Smooth muscle cell of the brain vasculature (primary cell): Measurements from ENCODE around the gene GBX2.

Experiments
- DNase-seq: peaks from one replicate; pipeline ENCODE4 v3.0.0-alpha.2; 2012; ENCODE audit warnings: low read depth, low spot score

Gene GBX2

GRCh38 chr2:236180831-236181453 lies 12.8 kb upstream of the GBX2 start:
- DNase-seq = peak; percentile 31

- DNase-seq = no peak
Measured at GRCh38 chr2:236180076-236180816, 12.1 kb upstream of the GBX2 start.

- DNase-seq = no peak
Measured at GRCh38 chr2:236179236-236180075, 11.3 kb upstream of the GBX2 start.

GRCh38 chr2:236178890-236179235 lies 10.7 kb upstream of the GBX2 start:
- no peak for DNase-seq

- no peak for DNase-seq
Measured at GRCh38 chr2:236177967-236178889, 10.0 kb upstream of the GBX2 start.

- DNase-seq = no peak
Measured at GRCh38 chr2:236177604-236177966, 9.4 kb upstream of the GBX2 start.

GRCh38 chr2:236176951-236177350 lies 8.8 kb upstream of the GBX2 start:
- DNase-seq = no peak

DNA sequence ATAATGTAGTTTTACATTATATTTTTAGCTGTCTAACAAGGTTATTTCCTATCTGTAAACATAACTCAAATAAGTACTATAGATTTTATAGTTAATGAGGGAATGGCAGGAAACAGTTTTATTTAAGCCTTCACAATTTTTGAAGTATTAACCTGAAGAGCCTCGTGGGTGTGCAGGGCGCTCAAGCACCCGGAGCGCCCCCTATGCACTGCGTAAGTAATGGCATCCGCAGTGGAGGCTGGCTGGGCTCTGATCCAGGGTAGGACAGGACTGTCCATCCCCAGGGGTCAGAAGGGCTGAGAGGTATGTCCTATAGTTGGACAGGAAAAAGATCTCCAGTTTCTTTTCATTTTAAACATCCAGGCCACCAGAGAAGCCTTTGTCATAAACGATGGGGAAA lies 8.2 kb upstream of the GBX2 start:
- DNase-seq = no peak

DNA sequence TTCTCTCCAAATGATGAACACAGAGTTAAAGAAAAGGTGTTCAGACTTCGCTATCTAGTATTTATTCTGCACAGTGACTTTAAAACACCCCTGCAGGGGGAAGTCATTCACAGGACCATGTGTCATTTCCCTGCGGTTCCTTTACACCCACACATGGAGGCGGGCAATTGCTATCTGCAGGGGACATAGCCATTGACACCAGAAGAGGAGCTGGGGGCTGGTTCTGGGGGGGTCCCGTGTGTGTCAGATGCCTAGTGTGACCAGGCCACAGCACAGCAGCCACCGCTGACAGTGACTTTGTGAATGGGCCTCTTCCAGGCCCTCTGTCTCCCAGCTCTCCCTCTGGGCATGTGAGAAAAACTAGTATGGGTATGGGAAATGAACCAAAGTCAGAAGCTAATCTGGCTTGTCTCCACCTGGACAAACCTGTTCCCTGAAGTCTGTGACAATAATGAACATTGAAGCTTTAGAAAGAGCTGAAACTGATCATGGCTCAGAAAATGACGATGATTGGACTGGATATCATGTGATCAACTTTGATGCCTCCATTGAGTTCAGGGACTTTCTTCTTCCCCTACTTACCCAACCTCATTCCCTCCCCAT lies 7.5 kb upstream of the GBX2 start:
- DNase-seq = no peak

DNA sequence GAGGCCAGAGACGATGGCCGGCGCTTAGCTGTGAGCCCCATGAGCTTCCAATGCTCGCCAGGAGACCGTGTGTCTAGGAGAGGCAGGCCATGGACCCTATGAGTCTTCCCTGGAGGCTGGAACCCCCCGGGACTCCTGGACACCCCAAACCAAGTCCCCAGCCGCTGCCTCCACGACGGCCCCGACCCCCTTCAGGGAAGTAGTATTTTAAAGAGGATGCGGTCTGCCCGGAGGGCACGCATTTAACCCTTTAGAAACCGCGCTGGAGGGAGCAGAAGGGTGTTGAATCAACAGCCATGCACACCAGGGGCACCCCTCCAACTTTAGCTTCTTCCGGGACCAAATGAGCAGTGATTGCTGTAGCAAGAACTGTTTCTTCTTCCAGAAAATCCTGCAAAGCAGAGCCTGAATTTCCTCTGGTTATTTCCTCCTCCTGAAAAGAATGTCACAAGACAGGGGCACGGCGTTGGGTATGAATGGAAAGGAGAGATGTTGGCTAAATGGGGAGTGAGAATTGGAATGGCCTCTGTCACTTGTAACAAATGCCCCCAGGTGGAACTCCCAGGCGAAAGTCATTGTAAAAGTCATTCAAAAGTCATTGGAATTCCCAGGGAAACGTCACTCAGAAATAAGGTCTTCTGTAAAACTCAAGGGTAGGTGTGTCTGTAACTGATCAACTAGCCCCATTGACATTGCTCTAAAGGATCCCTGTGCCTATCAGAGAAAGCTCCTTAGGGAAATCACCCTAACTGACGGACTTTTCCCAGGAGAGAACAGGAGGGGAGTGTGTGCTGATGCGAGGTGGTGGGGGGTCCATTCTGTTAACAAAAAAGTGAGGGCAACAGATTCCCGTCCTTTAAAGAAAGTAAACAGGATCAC lies 5.8 kb upstream of the GBX2 start:
- DNase-seq = no peak

- DNase-seq = no peak
Measured at GRCh38 chr2:236173036-236173728, 5.0 kb upstream of the GBX2 start.

DNA sequence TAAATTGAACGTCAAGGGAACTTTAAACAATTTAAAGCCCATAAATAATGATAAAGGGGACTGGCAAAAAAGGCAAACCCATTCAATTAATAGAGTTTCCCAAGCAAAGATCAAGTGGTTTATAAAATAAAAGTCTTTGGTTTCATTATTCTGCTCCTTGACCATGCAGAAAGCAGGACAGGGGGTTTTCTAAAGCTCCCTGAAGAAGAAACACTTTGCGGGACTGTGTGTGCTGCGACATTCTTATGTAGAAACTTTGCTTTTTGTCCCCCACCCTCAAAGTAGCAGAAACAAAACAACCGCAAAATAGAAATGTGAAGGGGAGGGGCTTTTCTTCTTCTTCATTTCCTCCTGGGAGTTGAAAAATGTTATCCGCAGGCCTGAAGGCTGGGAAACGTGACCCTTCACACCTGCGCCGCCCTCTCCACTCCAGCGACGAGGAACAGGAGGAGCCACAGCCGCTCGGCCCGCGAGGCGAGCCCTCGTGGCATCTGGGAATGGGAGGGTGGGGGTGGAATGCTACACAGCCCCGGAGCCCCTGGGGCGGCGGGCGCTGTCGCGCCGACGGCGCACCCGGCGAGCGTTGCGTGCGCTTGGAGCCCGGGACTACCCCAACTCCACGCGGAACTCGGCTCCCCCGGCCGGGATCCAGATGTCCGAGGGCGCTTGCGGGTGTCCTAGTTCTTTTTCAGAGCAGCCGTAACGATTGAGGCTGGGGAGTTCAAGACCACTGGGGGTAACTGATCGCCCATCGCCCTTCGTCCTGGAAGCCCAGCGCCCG lies 4.3 kb upstream of the GBX2 start:
- no peak for DNase-seq

GRCh38 chr2:236171680-236172254 lies 3.6 kb upstream of the GBX2 start:
- no peak for DNase-seq

- no peak for DNase-seq
Measured at GRCh38 chr2:236171181-236171679, 3.0 kb upstream of the GBX2 start.

DNA sequence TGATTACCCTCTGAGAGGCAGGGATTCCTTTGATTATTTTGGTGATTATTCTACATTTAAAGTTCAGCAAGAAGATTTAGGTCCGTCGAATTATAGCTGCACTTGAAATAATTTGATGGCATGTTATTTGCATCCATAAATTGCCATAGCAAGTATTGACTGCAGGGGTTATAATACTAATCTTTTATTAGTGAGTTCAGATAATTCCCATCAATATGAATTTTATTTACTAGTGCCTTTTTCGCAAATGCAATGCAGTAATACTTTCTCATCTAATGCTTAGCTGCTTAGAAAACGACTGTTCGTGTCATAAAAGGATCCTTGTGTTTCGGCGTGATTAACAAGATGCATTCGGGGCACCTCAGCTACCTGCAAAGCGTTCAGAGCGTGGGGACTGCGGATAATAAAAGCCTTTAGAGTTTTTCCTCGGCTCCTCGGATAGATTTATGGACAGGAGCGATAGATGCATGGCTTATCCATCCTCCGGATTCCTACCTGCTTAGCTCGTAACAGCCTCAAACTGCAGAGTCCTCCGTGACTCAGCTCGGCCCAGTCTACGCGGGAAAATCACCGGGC lies 2.5 kb upstream of the GBX2 start:
- no peak for DNase-seq

DNA sequence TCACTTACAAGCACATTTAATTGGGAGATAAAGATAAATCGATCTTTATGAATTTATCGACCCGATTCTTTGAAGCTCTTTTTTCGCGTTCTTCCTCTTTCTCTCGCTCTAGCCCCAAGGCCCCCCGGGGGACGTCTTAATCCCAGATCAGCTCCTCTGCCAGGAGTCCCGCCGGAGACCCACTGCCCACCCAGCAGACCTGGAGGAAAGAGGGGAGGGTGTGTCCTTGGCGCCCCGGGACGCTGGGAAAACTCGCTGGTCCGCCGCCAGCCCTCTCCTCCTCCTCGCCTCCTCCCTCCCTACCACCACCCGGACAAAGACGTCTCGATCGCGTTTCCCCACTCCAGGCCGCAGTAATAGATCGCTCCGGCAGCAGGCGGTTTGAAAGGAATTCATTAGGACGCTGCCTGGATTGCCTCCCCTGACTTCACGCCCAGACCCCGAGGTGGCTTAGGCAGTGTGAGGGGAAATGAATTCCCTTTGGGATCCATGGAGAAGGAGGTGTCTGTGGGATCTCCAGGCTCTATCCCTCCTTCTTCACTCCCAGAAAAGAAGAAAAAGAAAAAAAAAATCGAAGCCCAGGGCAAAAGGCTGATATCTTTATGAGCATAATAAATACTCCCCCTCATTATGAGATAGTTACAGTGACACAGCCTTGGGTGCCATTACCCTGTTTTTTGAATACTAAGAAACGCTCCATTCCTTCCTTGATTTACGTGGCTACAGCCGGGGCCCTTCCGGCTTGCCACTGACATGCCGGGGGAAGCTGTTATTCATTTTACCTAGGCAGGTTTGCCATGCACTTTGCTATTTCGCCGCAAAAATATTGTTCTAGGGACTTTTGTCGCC lies 1.8 kb upstream of the GBX2 start:
- no peak for DNase-seq

GRCh38 chr2:236169151-236169721 lies 1.1 kb upstream of the GBX2 start:
- DNase-seq = no peak
